Neural progenitor cell (in vitro differentiated cells): ENCODE results near the gene IFNAR1. TPM values are rescaled to one million over a fixed set of nuclear protein-coding genes. Genes with fewer than 3 reads are reported as not detected.

Source experiments
- DNase-seq: peaks from one replicate; pipeline ENCODE4 v3.0.0-alpha.2; 2016; ENCODE audit warnings: low spot score
- H2AFZ ChIP-seq: fragments of 200-600 bp; sonication (generic); replicated peaks from 2 replicates; pipeline ENCODE4 v1.6.1; 2016; ENCODE audit warnings: antibody characterized with exemption
- H3F3A ChIP-seq: fragments of 200-600 bp; sonication (generic); 2 replicates; pipeline ENCODE4 v1.6.1; 2016; ENCODE audit warnings: antibody characterized with exemption, low read depth
- H3K27ac ChIP-seq: fragments of 200-600 bp; sonication (generic); 2 replicates; pipeline ENCODE4 v1.5.1; 2016; ENCODE audit warnings: mild to moderate bottlenecking
- H3K27me3 ChIP-seq: fragments of 200-600 bp; sonication (generic); 2 replicates; pipeline ENCODE4 v1.6.1; 2016; ENCODE audit warnings: mild to moderate bottlenecking, moderate library complexity
- H3K36me3 ChIP-seq: fragments of 200-600 bp; sonication (generic); 2 replicates; pipeline ENCODE4 v1.5.1; 2016
- H3K4me1 ChIP-seq: fragments of 200-600 bp; sonication (generic); 2 replicates; pipeline ENCODE4 v1.6.1; 2016; ENCODE audit warnings: mixed run types
- H3K4me2 ChIP-seq: fragments of 200-600 bp; sonication (generic); 2 replicates; pipeline ENCODE4 v1.6.1; 2016
- H3K4me3 ChIP-seq: fragments of 200-600 bp; sonication (generic); 2 replicates; pipeline ENCODE4 v1.5.1; 2016
- H3K79me2 ChIP-seq: fragments of 200-600 bp; sonication (generic); 2 replicates; pipeline ENCODE4 v1.6.1; 2016; ENCODE audit warnings: low read depth
- H3K9ac ChIP-seq: fragments of 200-600 bp; sonication (generic); 2 replicates; pipeline ENCODE4 v1.6.1; 2016
- H3K9me3 ChIP-seq: fragments of 200-600 bp; sonication (generic); 2 replicates; pipeline ENCODE4 v1.5.1; 2016; ENCODE audit warnings: low read depth
- H4K20me1 ChIP-seq: fragments of 200-600 bp; sonication (generic); 2 replicates; pipeline ENCODE4 v1.6.1; 2016; ENCODE audit warnings: low read depth
- H3K27ac Mint-ChIP-seq: 3 replicates; pipeline ENCODE4 v1.8.0; 2021; ENCODE audit warnings: mixed read lengths
- H3K27me3 Mint-ChIP-seq: 2 replicates; pipeline ENCODE4 v1.8.0; 2022; ENCODE audit warnings: low read depth, mild to moderate bottlenecking, inconsistent platforms, moderate library complexity, mixed read lengths; ENCODE audit not compliant: insufficient read depth
- H3K36me3 Mint-ChIP-seq: 3 replicates; pipeline ENCODE4 v1.8.0; 2021; ENCODE audit warnings: mixed read lengths
- H3K4me1 Mint-ChIP-seq: 3 replicates; pipeline ENCODE4 v1.8.0; 2021; ENCODE audit warnings: mixed read lengths
- H3K4me3 Mint-ChIP-seq: 3 replicates; pipeline ENCODE4 v1.8.0; 2021; ENCODE audit warnings: mild to moderate bottlenecking, moderate library complexity, mixed read lengths
- H3K9me3 Mint-ChIP-seq: 3 replicates; pipeline ENCODE4 v1.8.0; 2020; ENCODE audit warnings: mixed read lengths
- EZH2 ChIP-seq: fragments of 200-600 bp; sonication (generic); IDR thresholded peaks from 2 replicates; pipeline ENCODE4 v1.6.1; 2017; ENCODE audit warnings: antibody characterized with exemption, mild to moderate bottlenecking, moderate library complexity
- EZH2phosphoT487 ChIP-seq: fragments of 200-600 bp; sonication (generic); IDR thresholded peaks from 2 replicates; pipeline ENCODE4 v1.6.1; 2017; ENCODE audit warnings: antibody characterized with exemption
- total RNA-seq: library from RNA; depleted of rRNA; stranded (reverse); fragments of >200 nt; gene quantifications from 2 replicates; pipeline ENCODE4 v1.2.3, GENCODE V29; 2015; ENCODE audit warnings: low replicate concordance
- TF ChIP-seq, protein P1 (sequence below): fragments of 200-600 bp; sonication (generic); IDR thresholded peaks from 2 replicates; pipeline ENCODE4 v1.5.1; 2017; ENCODE audit warnings: antibody characterized with exemption, mild to moderate bottlenecking

Gene IFNAR1
- total RNA-seq, 1 donor from 2014 or later, result 9.5 TPM

DNA sequence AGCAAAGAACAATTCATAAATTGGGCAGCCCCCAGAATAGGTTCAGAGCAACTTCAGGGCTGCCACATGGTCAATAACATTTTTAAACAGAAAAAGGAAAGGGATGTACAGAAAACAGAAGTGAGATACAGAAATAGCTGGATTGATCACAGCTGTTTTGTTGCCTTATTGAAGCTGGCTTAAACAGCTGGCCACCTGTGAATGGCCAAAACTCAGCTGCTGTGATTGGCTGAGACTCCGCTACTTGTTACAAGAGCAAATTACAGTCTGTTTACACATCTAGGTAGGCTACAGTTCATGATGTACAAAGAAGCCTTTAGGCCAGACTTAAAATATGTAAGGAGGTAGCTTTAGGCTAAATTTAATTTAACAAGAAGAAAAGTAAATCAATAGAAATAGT, 11.6 kb upstream of the IFNAR1 start:
- peaks cover 2% of the 10 kb centered on the region for H3K36me3 Mint-ChIP-seq
- no peaks in the 10 kb centered on the region for H3K79me2 ChIP-seq
- peaks cover 23% of the 10 kb centered on the region for H3K9me3 Mint-ChIP-seq

DNA sequence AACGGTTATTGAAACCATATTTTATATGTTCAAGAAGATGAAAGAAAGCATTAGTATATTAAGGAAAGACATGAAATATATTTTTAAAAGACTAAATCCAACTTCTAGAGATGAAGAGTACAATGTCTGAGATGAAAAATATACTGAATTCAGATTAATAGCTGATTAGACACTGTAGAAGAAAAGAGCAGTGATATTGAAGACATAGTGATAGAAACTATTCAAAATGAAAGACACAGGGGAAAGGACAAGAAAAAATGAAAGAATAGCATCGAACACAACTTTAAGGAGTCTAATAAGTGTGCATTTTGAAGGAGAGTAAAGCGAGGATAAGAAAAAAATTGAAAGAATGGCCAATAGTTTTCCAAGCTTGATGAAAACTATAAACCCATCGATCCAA, 11.2 kb upstream of the IFNAR1 start:
- Histone ChIP-seq H3K4me3 (no peak overlapping the region), H3K9me3 (peaks cover 8% of the 10 kb centered on the region), H3F3A (peaks cover 19% of the 10 kb centered on the region), H3K27ac (no peak overlapping the region), H2AFZ (no peak overlapping the region), H3K79me2 (no peaks in the 10 kb centered on the region), H3K4me1 (peaks cover 14% of the 10 kb centered on the region), H3K27me3 (no peaks in the 10 kb centered on the region), H3K36me3 (no peaks in the 10 kb centered on the region), H4K20me1 (no peaks in the 10 kb centered on the region), H3K9ac (no peak overlapping the region), H3K4me2 (no peak overlapping the region)
- peaks cover 23% of the 10 kb centered on the region for H3K9me3 Mint-ChIP-seq
- H3K4me3 Mint-ChIP-seq, result no peak overlapping the region
- no peak for DNase-seq
- TF ChIP-seq EZH2, result no peak
- TF ChIP-seq, protein P1, sequence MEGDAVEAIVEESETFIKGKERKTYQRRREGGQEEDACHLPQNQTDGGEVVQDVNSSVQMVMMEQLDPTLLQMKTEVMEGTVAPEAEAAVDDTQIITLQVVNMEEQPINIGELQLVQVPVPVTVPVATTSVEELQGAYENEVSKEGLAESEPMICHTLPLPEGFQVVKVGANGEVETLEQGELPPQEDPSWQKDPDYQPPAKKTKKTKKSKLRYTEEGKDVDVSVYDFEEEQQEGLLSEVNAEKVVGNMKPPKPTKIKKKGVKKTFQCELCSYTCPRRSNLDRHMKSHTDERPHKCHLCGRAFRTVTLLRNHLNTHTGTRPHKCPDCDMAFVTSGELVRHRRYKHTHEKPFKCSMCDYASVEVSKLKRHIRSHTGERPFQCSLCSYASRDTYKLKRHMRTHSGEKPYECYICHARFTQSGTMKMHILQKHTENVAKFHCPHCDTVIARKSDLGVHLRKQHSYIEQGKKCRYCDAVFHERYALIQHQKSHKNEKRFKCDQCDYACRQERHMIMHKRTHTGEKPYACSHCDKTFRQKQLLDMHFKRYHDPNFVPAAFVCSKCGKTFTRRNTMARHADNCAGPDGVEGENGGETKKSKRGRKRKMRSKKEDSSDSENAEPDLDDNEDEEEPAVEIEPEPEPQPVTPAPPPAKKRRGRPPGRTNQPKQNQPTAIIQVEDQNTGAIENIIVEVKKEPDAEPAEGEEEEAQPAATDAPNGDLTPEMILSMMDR, result no peak
- no peak for TF ChIP-seq EZH2phosphoT487
- H3K4me1 Mint-ChIP-seq, result no peaks in the 10 kb centered on the region
- H3K27ac Mint-ChIP-seq, result no peak overlapping the region
- H3K36me3 Mint-ChIP-seq, result peaks cover 2% of the 10 kb centered on the region
- peaks cover 15% of the 10 kb centered on the region for H3K27me3 Mint-ChIP-seq

More for the DNA sequence above, 11.6 kb upstream of the IFNAR1 start:
- H3K27me3 ChIP-seq, result no peaks in the 10 kb centered on the region
- no peak for DNase-seq
- no peak overlapping the region for H3K4me2 ChIP-seq
- peaks cover 15% of the 10 kb centered on the region for H3K27me3 Mint-ChIP-seq
- no peak overlapping the region for H3K4me3 Mint-ChIP-seq
- peaks cover 14% of the 10 kb centered on the region for H3K4me1 ChIP-seq
- H3K4me3 ChIP-seq, result no peak overlapping the region
- TF ChIP-seq EZH2 (no peak), EZH2phosphoT487 (no peak)
- TF ChIP-seq, protein P1, result no peak
- H4K20me1 ChIP-seq, result no peaks in the 10 kb centered on the region
- no peaks in the 10 kb centered on the region for H3K36me3 ChIP-seq
- no peak overlapping the region for H3K27ac Mint-ChIP-seq
- H3K9ac ChIP-seq, result no peak overlapping the region
- H2AFZ ChIP-seq, result no peak overlapping the region
- peaks cover 19% of the 10 kb centered on the region for H3F3A ChIP-seq
- peaks cover 8% of the 10 kb centered on the region for H3K9me3 ChIP-seq
- no peak overlapping the region for H3K27ac ChIP-seq
- no peaks in the 10 kb centered on the region for H3K4me1 Mint-ChIP-seq

DNA sequence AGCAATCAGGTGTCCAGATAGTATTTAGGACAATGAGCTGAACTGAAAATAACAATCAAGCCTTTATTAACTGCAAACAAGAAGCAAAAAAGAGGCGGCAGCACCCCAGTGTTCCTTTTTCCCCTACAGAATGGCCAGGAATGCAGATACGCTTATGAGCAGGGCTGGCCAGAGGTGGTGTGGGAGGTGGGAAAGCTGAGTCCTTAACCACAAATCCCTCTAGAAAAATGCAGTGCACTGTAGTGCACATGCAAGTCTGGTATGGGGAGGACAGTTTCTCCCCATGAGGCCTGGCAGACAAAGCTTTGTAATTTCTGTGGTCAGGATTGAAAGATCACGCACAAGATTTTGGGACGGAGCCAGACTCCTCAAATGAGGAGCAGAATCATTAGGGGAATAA, 10.7 kb upstream of the IFNAR1 start:
- Mint-ChIP-seq H3K9me3 (peaks cover 20% of the 10 kb centered on the region), H3K4me1 (no peaks in the 10 kb centered on the region), H3K36me3 (peaks cover 2% of the 10 kb centered on the region), H3K27ac (no peak overlapping the region), H3K27me3 (peaks cover 15% of the 10 kb centered on the region), H3K4me3 (no peak overlapping the region)
- H3K36me3 ChIP-seq, result no peaks in the 10 kb centered on the region
- no peak overlapping the region for H3K9ac ChIP-seq
- H3K4me3 ChIP-seq, result no peak overlapping the region
- TF ChIP-seq EZH2phosphoT487, result no peak
- TF ChIP-seq, protein P1, result no peak
- no peak for TF ChIP-seq EZH2
- no peak for DNase-seq
- peaks cover 14% of the 10 kb centered on the region for H3K4me1 ChIP-seq
- H3K27ac ChIP-seq, result no peak overlapping the region
- H2AFZ ChIP-seq, result no peak overlapping the region
- peaks cover 19% of the 10 kb centered on the region for H3F3A ChIP-seq
- no peaks in the 10 kb centered on the region for H3K79me2 ChIP-seq
- H3K27me3 ChIP-seq, result no peaks in the 10 kb centered on the region
- H3K9me3 ChIP-seq, result peaks cover 8% of the 10 kb centered on the region
- no peaks in the 10 kb centered on the region for H4K20me1 ChIP-seq
- H3K4me2 ChIP-seq, result no peak overlapping the region
